Articular chondrocyte of knee joint (primary cell): Measurements from ENCODE around the gene MUC7. TPM values are rescaled to one million over a fixed set of nuclear protein-coding genes. Genes with fewer than 3 reads are reported as not detected.

ENCODE experiments used
- total RNA-seq: library from RNA; depleted of rRNA; stranded (reverse); fragments of >200 nt; gene quantifications from 2 replicates; pipeline ENCODE4 v1.2.3, GENCODE V29; 2012

Gene MUC7
- not detected in 2 replicates for total RNA-seq

DNA sequence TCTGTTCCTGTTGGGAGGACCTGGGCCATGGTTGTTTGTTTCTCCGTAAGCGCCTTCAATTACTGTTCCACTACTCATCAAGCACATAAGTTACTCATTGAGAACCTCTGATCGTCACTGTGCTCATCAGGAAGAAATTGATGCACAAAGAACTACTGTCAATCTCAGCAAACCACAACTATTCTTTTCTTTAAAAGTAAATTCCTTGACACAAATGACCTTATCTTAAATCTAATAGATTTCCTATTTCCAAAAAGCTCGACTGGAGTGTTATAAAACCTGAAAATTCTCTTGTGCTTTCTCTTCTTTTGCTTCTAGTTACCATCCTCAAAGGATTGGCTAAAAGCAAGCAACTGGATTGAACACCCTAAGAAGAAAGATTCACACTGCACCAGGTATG lies at the start of gene MUC7:
MUC7 (plus strand) TSS at position 301 of the 400 bp plus-strand sequence. CDS start 1,825 bp downstream, outside the sequence.

DNA sequence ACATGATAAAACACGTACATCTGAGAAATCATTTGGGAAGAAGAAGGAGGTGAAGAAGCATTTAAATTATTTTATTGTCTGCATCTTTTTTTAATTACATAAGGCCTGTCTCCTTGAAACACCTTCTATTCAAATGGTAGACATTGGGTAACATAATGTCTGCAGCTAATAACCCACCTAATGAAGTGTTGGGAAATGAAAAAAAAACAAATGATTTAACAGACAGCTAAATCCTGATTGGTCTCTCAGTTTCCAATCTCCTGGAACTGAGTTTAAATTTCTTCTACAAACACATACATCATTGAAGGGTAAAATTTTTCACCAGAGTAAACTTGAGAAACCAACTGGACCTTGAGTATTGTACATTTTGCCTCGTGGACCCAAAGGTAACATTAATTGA lies 46.3 kb downstream of the MUC7 start, which contains the start of gene AMTN:
AMTN (plus strand) TSS at position 301 of the 400 bp plus-strand sequence. CDS start 209 bp downstream, outside the sequence.

Other genes with a start within 250 kb of the MUC7 start
- gene FDCSP, start 246.1 kb upstream of the MUC7 start, total RNA-seq, result not detected in 2 replicates
- gene CSN3, start 229.6 kb upstream of the MUC7 start, total RNA-seq, result not detected in 2 replicates
- not detected in 2 replicates for gene CABS1, start 137.2 kb upstream of the MUC7 start, total RNA-seq
- not detected in 2 replicates for gene SMR3A, start 111.4 kb upstream of the MUC7 start, total RNA-seq
- gene SMR3B, start 89.1 kb upstream of the MUC7 start, total RNA-seq, result not detected in 2 replicates
- gene OPRPN, start 74.3 kb upstream of the MUC7 start, total RNA-seq, result not detected in 2 replicates
- 0.43 TPM in 1 of 2 replicates, not detected in the other for gene AMTN, start 46.4 kb downstream of the MUC7 start, total RNA-seq
- not detected in 2 replicates for gene AMBN, start 120.1 kb downstream of the MUC7 start, total RNA-seq
- gene ENAM, start 156.5 kb downstream of the MUC7 start, total RNA-seq, result 0.11 and 0.13 TPM in 2 replicates
- 6.4 and 25.7 TPM in 2 replicates for gene JCHAIN, start 194.3 kb downstream of the MUC7 start, total RNA-seq
- 17.9 and 19.2 TPM in 2 replicates for gene UTP3, start 216.3 kb downstream of the MUC7 start, total RNA-seq
- 52.9 and 60.9 TPM in 2 replicates for gene RUFY3, start 249.8 kb downstream of the MUC7 start, total RNA-seq